ENCODE results near the gene RASA3. TPM values are rescaled to one million over a fixed set of nuclear protein-coding genes. Genes with fewer than 3 reads are reported as not detected.

Gene RASA3
- total and polyA plus RNA-seq, 9 of the 15 experiments (the other 6 are each of a cell fraction or from before 2014, with no cell fraction given) = 0.72 to 25.3 (median 14.4) TPM

DNA sequence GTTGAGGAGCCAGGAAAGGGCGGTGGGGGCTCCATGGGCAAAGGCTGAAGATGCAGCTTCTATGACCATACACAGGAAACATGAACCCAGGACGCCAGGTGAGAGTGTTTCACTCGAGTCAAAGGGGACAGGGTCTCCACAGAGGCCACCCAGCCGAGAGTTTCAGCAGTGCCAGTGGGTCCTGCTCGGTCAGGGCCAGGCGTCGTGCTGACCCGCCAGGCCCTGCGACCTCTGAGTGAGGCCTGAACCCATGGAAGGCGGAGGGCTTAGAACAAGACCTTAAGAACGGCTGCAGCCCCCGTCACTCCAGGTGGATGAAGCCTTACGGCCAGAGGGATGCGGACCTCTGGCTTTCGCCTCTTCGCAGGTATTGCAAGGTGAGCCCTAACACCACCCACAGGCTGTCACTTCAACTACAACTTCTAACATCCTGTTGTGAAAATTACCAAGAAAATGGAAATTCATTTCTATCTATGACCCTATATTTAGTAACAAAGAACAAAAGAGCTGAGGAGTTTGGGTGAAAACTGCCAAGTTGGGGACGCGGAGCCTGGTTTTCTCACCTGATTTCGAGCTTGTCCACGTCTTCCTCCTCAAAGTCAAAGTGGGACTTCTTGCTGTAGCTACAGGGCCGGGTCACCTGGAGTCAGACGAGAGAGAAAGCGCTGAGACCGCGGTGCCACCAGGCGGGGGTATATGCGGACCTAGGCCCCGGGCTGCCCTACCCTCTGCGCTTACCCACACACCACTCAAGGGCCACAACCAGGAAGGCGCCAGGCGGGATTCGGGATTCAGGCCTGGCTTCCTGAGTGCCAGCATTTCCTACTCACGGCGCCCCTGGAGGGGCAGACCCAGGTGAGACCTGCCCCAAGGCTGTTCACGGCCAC, 108.5 kb downstream of the RASA3 start:
- H3K9me1 ChIP-seq (ENCODE audit: control insufficient read depth, insufficient read depth, low read length) = no peaks in the 10 kb centered on the region
- DNase-seq (ENCODE audit: extremely low read depth in 1 of 4, low spot score in 3 of 4) (no peak), FAIRE-seq (no peak), ATAC-seq (no peak)
- H4K20me1 ChIP-seq (replicated peaks; ENCODE audit: control insufficient read depth, insufficient read depth, low read length) = no peaks in the 10 kb centered on the region
- WGBS (ENCODE audit: insufficient coverage, low coverage, missing lambda C conversion rate) = 92% methylated on average over 25 of the region's 35 CpGs
- no peaks in the 10 kb centered on the region for H3K79me2 ChIP-seq (ENCODE audit: control insufficient read depth, insufficient read depth, low read length)
- H3K9ac ChIP-seq (ENCODE audit: insufficient read depth in 1 of 2, low read depth in 2 of 2, low read length in 2 of 2) = no peak overlapping the region
- H3K4me3 ChIP-seq = no peak overlapping the region
- in situ Hi-C loops (cut with MboI) (no loop called here), intact Hi-C loops (cut with micrococcal nuclease) (no loop called here)
- H3K27ac ChIP-seq (ENCODE audit: extremely low read depth, low read depth, low read length) = no peak overlapping the region
- H2AFZ ChIP-seq (ENCODE audit: low read depth, low read length) = no peak overlapping the region
- peaks cover 2 to 42% of the 10 kb centered on the region in 2 experiments; a peak in 3 of 5 replicates for H3K4me1 ChIP-seq (replicated peaks in 1 of 2; ENCODE audit: control insufficient read depth in 2 of 2, insufficient read depth in 2 of 2, low read length in 2 of 2)
- H3K9me3 ChIP-seq (replicated peaks; ENCODE audit: control insufficient read depth, insufficient read depth, low read depth, low read length) = no peaks in the 10 kb centered on the region
- POLR2A ChIA-PET = no interaction called here
- peaks cover 19% of the 10 kb centered on the region; the same call in 2 of the 3 replicates for H3K36me3 ChIP-seq (ENCODE audit: control insufficient read depth, insufficient read depth, low read length)
- no TSS peak for BruUV-seq (replicated peaks)
- TF ChIP-seq, protein P1, sequence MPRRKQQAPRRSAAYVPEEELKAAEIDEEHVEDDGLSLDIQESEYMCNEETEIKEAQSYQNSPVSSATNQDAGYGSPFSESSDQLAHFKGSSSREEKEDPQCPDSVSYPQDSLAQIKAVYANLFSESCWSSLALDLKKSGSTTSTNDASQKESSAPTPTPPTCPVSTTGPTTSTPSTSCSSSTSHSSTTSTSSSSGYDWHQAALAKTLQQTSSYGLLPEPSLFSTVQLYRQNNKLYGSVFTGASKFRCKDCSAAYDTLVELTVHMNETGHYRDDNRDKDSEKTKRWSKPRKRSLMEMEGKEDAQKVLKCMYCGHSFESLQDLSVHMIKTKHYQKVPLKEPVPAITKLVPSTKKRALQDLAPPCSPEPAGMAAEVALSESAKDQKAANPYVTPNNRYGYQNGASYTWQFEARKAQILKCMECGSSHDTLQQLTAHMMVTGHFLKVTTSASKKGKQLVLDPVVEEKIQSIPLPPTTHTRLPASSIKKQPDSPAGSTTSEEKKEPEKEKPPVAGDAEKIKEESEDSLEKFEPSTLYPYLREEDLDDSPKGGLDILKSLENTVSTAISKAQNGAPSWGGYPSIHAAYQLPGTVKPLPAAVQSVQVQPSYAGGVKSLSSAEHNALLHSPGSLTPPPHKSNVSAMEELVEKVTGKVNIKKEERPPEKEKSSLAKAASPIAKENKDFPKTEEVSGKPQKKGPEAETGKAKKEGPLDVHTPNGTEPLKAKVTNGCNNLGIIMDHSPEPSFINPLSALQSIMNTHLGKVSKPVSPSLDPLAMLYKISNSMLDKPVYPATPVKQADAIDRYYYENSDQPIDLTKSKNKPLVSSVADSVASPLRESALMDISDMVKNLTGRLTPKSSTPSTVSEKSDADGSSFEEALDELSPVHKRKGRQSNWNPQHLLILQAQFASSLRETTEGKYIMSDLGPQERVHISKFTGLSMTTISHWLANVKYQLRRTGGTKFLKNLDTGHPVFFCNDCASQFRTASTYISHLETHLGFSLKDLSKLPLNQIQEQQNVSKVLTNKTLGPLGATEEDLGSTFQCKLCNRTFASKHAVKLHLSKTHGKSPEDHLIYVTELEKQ (CRISPR knock-in tag; IDR thresholded peaks at IDR 0.05) = no peak
- TF ChIP-seq ZBTB9 (CRISPR knock-in tag; IDR thresholded peaks at IDR 0.05) (no peak), ZNF699 (CRISPR knock-in tag; IDR thresholded peaks at IDR 0.05; ENCODE audit: insufficient replicate concordance) (no peak), ZNF583 (CRISPR knock-in tag; IDR thresholded peaks at IDR 0.05) (no peak), XRCC3 (IDR thresholded peaks at IDR 0.05) (no peak), ZBED1 (IDR thresholded peaks at IDR 0.05) (no peak), SREBF2 (CRISPR knock-in tag; IDR thresholded peaks at IDR 0.05) (no peak), TARDBP (IDR thresholded peaks at IDR 0.05) (no peak), SMARCA4 (IDR thresholded peaks at IDR 0.05) (no peak), SMAD1 (IDR thresholded peaks at IDR 0.05; ENCODE audit: low read depth, low read length, partially characterized antibody) (no peak), TSC22D4 (tag; IDR thresholded peaks at IDR 0.05) (no peak), HEY1 (CRISPR knock-in tag; IDR thresholded peaks at IDR 0.05; ENCODE audit: borderline replicate concordance) (no peak)
- TF ChIP-seq, protein P2, sequence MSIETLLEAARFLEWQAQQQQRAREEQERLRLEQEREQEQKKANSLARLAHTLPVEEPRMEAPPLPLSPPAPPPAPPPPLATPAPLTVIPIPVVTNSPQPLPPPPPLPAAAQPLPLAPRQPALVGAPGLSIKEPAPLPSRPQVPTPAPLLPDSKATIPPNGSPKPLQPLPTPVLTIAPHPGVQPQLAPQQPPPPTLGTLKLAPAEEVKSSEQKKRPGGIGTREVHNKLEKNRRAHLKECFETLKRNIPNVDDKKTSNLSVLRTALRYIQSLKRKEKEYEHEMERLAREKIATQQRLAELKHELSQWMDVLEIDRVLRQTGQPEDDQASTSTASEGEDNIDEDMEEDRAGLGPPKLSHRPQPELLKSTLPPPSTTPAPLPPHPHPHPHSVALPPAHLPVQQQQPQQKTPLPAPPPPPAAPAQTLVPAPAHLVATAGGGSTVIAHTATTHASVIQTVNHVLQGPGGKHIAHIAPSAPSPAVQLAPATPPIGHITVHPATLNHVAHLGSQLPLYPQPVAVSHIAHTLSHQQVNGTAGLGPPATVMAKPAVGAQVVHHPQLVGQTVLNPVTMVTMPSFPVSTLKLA (conservative IDR thresholded peaks at IDR 0.05) = no peak
- H3K4me2 ChIP-seq (ENCODE audit: insufficient read depth, low read length) = no peak overlapping the region
- H3K27me3 ChIP-seq (ENCODE audit: control insufficient read depth in 2 of 2, insufficient read depth in 2 of 2, low read length in 2 of 2) = no peaks in the 10 kb centered on the region
- CTCF ChIA-PET (ENCODE audit: low intra/inter-chr PET ratio) = interaction anchor here (0.7 kb wide), 1 partner anchor 73 kb away, joined by 3 read pairs; no protein-coding TSS in a partner anchor

All from K562 (cell line).